Measurements from ENCODE around the gene NR1H3.

The NR1H3 gene

DNA sequence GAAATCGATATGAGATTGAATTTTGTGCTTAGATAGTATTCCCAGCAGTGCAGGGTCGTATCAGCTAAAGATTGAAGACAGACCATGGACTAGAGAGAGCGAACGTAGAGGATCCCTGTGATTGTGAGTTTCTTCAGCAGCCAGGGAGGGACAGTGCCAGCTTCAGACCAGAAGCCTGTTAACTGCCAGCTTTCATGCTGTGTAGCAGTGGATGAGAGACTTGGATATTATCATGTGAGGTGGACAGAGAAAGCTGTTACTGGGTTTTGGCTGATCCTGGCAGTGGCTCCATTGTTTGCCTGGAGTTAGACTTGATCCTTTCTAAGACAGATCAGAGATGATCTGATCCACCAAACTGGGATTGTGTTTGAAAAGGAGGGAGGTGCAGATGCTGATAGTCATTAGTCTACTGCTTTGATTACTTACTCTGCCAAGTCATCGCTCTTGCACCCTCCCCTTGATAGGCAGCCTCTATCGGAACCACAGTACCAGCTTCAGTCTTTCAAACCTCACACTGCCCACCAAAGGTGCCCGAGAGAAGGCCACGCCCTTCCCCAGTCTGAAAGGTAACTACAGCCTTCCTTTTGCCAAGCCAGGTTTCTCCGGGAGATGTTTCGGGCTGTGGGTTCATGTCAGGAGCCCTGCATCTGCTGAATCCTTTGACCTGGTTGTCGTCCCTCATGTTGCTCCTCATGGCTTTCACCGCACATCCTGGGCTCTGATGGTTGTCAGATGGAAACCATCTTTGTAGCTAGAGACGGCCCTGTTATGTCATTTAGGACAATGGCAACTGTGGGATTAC lies 28.4 kb downstream of the NR1H3 start:
- Histone ChIP-seq H3K27me3 (ENCODE audit: low read length) (no peaks in the 10 kb centered on the region), H3K4me2 (ENCODE audit: low read depth, low read length, poor library complexity, severe bottlenecking) (no peak overlapping the region), H3K36me3 (ENCODE audit: low read length) (peaks cover 4% of the 10 kb centered on the region; the same call in 1 of the 2 replicates), H3F3A (ENCODE audit: insufficient read depth) (no peaks in the 10 kb centered on the region), H3K9me2 (replicated peaks; ENCODE audit: insufficient read depth, low read length) (no peaks in the 10 kb centered on the region), H2AFZ (ENCODE audit: low read depth, low read length, severe bottlenecking) (no peak overlapping the region), H3K79me2 (ENCODE audit: insufficient read depth, low read length) (no peaks in the 10 kb centered on the region), H3K9ac (ENCODE audit: low read length) (no peak overlapping the region), H3K4me3 (ENCODE audit: insufficient read depth, low read length, poor library complexity, severe bottlenecking) (no peak overlapping the region), H3K9me3 (ENCODE audit: insufficient read depth, low read length) (no peaks in the 10 kb centered on the region), H3K27ac (ENCODE audit: low read depth, low read length) (no peak overlapping the region), H4K20me1 (ENCODE audit: low read depth, low read length) (no peaks in the 10 kb centered on the region)
- TF ChIP-seq EZH2phosphoT487 (conservative IDR thresholded peaks at IDR 0.05; ENCODE audit: low read length): no peak
- TF ChIP-seq, protein P1, sequence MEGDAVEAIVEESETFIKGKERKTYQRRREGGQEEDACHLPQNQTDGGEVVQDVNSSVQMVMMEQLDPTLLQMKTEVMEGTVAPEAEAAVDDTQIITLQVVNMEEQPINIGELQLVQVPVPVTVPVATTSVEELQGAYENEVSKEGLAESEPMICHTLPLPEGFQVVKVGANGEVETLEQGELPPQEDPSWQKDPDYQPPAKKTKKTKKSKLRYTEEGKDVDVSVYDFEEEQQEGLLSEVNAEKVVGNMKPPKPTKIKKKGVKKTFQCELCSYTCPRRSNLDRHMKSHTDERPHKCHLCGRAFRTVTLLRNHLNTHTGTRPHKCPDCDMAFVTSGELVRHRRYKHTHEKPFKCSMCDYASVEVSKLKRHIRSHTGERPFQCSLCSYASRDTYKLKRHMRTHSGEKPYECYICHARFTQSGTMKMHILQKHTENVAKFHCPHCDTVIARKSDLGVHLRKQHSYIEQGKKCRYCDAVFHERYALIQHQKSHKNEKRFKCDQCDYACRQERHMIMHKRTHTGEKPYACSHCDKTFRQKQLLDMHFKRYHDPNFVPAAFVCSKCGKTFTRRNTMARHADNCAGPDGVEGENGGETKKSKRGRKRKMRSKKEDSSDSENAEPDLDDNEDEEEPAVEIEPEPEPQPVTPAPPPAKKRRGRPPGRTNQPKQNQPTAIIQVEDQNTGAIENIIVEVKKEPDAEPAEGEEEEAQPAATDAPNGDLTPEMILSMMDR (IDR thresholded peaks at IDR 0.05; ENCODE audit: insufficient read depth, low read length, poor library complexity, severe bottlenecking): no peak

DNA sequence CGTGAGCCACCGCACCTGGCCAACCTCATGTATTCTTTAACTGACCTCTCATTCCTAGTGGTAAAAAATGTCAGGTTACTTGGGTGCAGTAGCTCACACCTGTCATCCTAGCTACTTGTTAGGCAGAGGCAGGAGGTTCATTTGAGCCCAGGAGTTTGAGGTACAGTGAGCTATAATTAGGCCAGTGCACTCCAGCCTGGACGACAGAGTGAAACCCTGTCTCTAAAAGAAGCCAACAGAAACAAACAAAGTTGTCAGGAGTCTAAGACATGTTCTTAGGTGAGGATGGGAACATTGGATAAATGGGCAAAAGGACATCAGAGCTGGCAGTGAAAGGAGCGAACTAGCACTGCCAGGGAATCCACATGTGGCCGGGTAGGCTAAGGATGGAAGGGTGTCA lies 30.3 kb downstream of the NR1H3 start:
- Histone ChIP-seq H3K4me2 (ENCODE audit: low read depth, low read length, poor library complexity, severe bottlenecking) (no peak overlapping the region), H3F3A (ENCODE audit: insufficient read depth) (no peaks in the 10 kb centered on the region), H3K36me3 (ENCODE audit: low read length) (0 out of 2 replicates have a peak, but pooled peaks cover 5% of the 10 kb centered on the region), H2AFZ (ENCODE audit: low read depth, low read length, severe bottlenecking) (no peak overlapping the region), H4K20me1 (ENCODE audit: low read depth, low read length) (no peaks in the 10 kb centered on the region), H3K27ac (ENCODE audit: low read depth, low read length) (no peak overlapping the region), H3K27me3 (ENCODE audit: low read length) (no peaks in the 10 kb centered on the region), H3K9ac (ENCODE audit: low read length) (no peak overlapping the region), H3K4me3 (ENCODE audit: insufficient read depth, low read length, poor library complexity, severe bottlenecking) (no peak overlapping the region), H3K9me2 (replicated peaks; ENCODE audit: insufficient read depth, low read length) (no peaks in the 10 kb centered on the region), H3K79me2 (ENCODE audit: insufficient read depth, low read length) (no peaks in the 10 kb centered on the region), H3K9me3 (ENCODE audit: insufficient read depth, low read length) (no peaks in the 10 kb centered on the region)
- no peak for TF ChIP-seq EZH2phosphoT487 (conservative IDR thresholded peaks at IDR 0.05; ENCODE audit: low read length)
- TF ChIP-seq, protein P1 (IDR thresholded peaks at IDR 0.05; ENCODE audit: insufficient read depth, low read length, poor library complexity, severe bottlenecking): no peak

DNA sequence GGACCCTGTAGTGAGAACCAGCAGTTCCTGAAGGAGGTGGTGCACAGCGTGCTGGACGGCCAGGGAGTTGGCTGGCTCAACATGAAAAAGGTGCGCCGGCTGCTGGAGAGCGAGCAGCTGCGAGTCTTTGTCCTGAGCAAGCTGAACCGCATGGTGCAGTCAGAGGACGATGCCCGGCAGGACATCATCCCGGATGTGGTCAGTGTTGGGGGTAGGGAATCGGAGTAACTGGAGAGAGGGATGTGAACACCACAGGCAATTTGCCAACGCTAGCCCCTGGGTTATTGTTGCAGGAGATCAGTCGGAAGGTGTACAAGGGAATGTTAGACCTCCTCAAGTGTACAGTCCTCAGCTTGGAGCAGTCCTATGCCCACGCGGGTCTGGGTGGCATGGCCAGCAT lies 32.1 kb downstream of the NR1H3 start:
- H3K27me3 ChIP-seq (ENCODE audit: low read length): no peaks in the 10 kb centered on the region
- no peak overlapping the region for H3K9ac ChIP-seq (ENCODE audit: low read length)
- H3K9me2 ChIP-seq (replicated peaks; ENCODE audit: insufficient read depth, low read length): no peaks in the 10 kb centered on the region
- no peak overlapping the region for H3K4me2 ChIP-seq (ENCODE audit: low read depth, low read length, poor library complexity, severe bottlenecking)
- H3K4me3 ChIP-seq (ENCODE audit: insufficient read depth, low read length, poor library complexity, severe bottlenecking): no peak overlapping the region
- no peaks in the 10 kb centered on the region for H3K79me2 ChIP-seq (ENCODE audit: insufficient read depth, low read length)
- TF ChIP-seq EZH2phosphoT487 (conservative IDR thresholded peaks at IDR 0.05; ENCODE audit: low read length): no peak
- no peak overlapping the region for H2AFZ ChIP-seq (ENCODE audit: low read depth, low read length, severe bottlenecking)
- H3K27ac ChIP-seq (ENCODE audit: low read depth, low read length): no peak overlapping the region
- no peaks in the 10 kb centered on the region for H4K20me1 ChIP-seq (ENCODE audit: low read depth, low read length)
- H3F3A ChIP-seq (ENCODE audit: insufficient read depth): no peaks in the 10 kb centered on the region
- no peaks in the 10 kb centered on the region for H3K9me3 ChIP-seq (ENCODE audit: insufficient read depth, low read length)
- H3K36me3 ChIP-seq (ENCODE audit: low read length): 0 out of 2 replicates have a peak, but pooled peaks cover 5% of the 10 kb centered on the region

DNA sequence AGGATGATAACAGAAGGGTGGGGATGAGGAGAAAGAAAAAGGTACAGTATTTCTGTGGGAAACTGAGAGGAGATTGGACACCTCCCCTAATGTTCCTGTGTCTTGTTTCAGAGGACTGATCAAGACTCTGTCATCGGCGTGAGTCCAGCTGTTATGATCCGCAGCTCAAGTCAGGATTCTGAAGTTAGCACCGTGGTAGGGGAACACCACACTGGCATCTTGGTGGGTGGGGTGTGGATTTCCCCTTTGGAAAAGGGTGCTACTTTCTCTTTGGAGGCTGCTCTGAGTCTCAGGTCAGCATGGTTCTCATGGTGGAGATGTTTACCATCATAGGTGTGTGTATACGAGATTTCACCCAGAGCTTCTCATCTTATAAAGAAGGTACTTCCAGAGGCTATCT lies 37.6 kb downstream of the NR1H3 start:
- Histone ChIP-seq H3K36me3 (ENCODE audit: low read length) (peaks cover 19% of the 10 kb centered on the region; the same call in 1 of the 2 replicates), H3K79me2 (ENCODE audit: insufficient read depth, low read length) (no peaks in the 10 kb centered on the region), H3K9me3 (ENCODE audit: insufficient read depth, low read length) (no peaks in the 10 kb centered on the region), H3K27ac (ENCODE audit: low read depth, low read length) (no peak overlapping the region), H3K9ac (ENCODE audit: low read length) (no peak overlapping the region), H3K4me2 (ENCODE audit: low read depth, low read length, poor library complexity, severe bottlenecking) (no peak overlapping the region), H3F3A (ENCODE audit: insufficient read depth) (peaks cover 3% of the 10 kb centered on the region; the same call in 1 of the 2 replicates), H3K9me2 (replicated peaks; ENCODE audit: insufficient read depth, low read length) (no peaks in the 10 kb centered on the region), H3K27me3 (ENCODE audit: low read length) (no peaks in the 10 kb centered on the region), H3K4me3 (ENCODE audit: insufficient read depth, low read length, poor library complexity, severe bottlenecking) (no peak overlapping the region), H4K20me1 (ENCODE audit: low read depth, low read length) (no peaks in the 10 kb centered on the region), H2AFZ (ENCODE audit: low read depth, low read length, severe bottlenecking) (no peak overlapping the region)
- TF ChIP-seq, protein P1 (IDR thresholded peaks at IDR 0.05; ENCODE audit: insufficient read depth, low read length, poor library complexity, severe bottlenecking): no peak
- TF ChIP-seq EZH2phosphoT487 (conservative IDR thresholded peaks at IDR 0.05; ENCODE audit: low read length): no peak

Measured in SU-DHL-6 (cell line).